Fibroblast of gingiva (primary cell): ENCODE results near the gene MSL1.

ENCODE experiments used
- DNase-seq: peaks from one replicate; pipeline ENCODE4 v3.0.0-alpha.2; 2011; ENCODE audit warnings: low read depth

MSL1 gene

GRCh38 chr17:40121181-40122135, at the start of gene MSL1:
Gene MSL1 (plus strand): TSS chr17:40121971. CDS start chr17:40122613, 642 bp downstream.
- DNase-seq, result peak; percentile 83

GRCh38 chr17:40072040-40072734, 49.6 kb upstream of the MSL1 start:
- peak; percentile 93 for DNase-seq

GRCh38 chr17:40072735-40073346, 48.9 kb upstream of the MSL1 start:
- peak; percentile 30 for DNase-seq

GRCh38 chr17:40073454-40074174, 48.2 kb upstream of the MSL1 start:
- no peak for DNase-seq

GRCh38 chr17:40074175-40074512, 47.6 kb upstream of the MSL1 start:
- no peak for DNase-seq

GRCh38 chr17:40074871-40075200, 46.9 kb upstream of the MSL1 start:
- DNase-seq, result no peak

GRCh38 chr17:40075201-40075941, 46.4 kb upstream of the MSL1 start:
- peak; percentile 93 for DNase-seq

- no peak for DNase-seq
Observed at GRCh38 chr17:40075942-40076498, 45.8 kb upstream of the MSL1 start.

- DNase-seq, result no peak
Observed at GRCh38 chr17:40076591-40076990, 45.2 kb upstream of the MSL1 start.

GRCh38 chr17:40079545-40079944, 42.2 kb upstream of the MSL1 start:
- no peak for DNase-seq

GRCh38 chr17:40084477-40084876, 37.3 kb upstream of the MSL1 start:
- no peak for DNase-seq

- no peak for DNase-seq
Observed at GRCh38 chr17:40086150-40087044, 35.4 kb upstream of the MSL1 start.

- no peak for DNase-seq
Observed at GRCh38 chr17:40087049-40087794, 34.5 kb upstream of the MSL1 start.

GRCh38 chr17:40087903-40088718, 33.7 kb upstream of the MSL1 start:
- no peak for DNase-seq

- no peak for DNase-seq
Observed at GRCh38 chr17:40089077-40089895, 32.5 kb upstream of the MSL1 start.

GRCh38 chr17:40090237-40091119, 31.3 kb upstream of the MSL1 start:
- no peak for DNase-seq
